ENCODE data around the gene ENPP5. TPM values are rescaled to one million over a fixed set of nuclear protein-coding genes. Genes with fewer than 3 reads are reported as not detected.
A peak's percentile ranks its signal among the peaks of the same experiment; 100 is the strongest.

ENPP5 gene
- 1 to 10 TPM; 2.7 to 9.4 TPM for total RNA-seq

DNA sequence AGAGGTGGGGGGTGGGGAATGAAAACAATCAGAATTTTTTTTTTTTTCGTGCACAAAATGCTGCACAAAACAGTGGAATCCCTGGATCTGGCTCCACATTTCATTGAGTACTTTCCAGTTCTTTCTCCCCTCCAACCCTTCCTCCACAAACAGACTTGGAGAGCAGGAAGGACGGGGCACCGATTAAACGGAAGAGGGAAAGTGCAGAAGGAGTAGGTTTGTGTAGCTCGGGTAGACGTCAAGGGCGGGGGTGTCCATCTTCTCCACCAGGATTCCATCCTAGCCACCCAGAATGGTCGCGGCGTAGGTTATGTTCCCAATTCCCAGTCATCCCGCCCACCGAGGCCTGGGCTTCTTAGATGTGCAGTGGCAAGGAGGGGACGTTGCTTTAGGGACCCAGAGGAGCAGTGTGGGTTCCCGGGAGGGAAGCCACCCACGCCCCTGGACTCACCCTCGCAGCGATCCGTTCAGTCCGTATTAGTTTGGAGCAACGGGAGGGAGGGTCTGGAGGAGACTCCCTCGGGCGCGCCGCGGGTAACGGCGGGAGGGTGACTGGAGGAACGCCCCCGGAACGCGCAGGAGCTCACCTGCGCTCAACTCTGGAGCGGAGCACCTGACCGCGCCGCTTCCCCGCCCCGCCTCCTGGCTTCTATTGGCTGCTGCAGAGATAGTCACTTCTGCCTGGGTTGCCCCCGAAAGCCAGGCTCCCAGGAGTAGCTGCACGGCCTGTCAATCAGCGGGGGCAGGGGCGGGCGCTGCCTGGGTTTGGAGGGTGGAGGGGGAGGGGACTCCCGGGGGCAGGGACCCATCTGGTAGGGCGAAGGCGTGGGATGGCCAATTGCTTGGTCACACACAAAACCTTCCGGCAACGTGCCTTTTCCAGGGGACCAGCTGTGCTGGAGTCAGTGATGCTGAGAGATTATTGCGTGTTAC lies at the start of gene ENPP5:
ENPP5 (minus strand) TSS at position 624 of the 933 bp plus-strand sequence. CDS start 2,718 bp downstream, outside the sequence.
- no peak within 1 kb of the TSS for H3K27ac ChIP-seq
- ATAC-seq (ENCODE audit: insufficient number of reproducible peaks, low FRiP score, low read depth), result no peak
- DNase-seq (ENCODE audit: low spot score), result peak; percentile 4

GRCh38 chr6:46219661-46220060 lies 48.9 kb upstream of the ENPP5 start:
- Histone ChIP-seq H3K27me3 (replicated peaks; ENCODE audit: insufficient read depth) (no peaks in the 10 kb centered on the region), H3K27ac (peak overlapping the region in 1 of 2 donors; percentile 90), H3K4me1 (ENCODE audit: control insufficient read depth in 1 of 2, low read depth in 2 of 2) (peaks cover 25 to 40% of the 10 kb centered on the region in 2 donors), H3K4me3 (no peak overlapping the region), H3K36me3 (no peaks in the 10 kb centered on the region), H3K9me3 (no peaks in the 10 kb centered on the region)
- TF ChIP-seq CTCF (IDR thresholded peaks at IDR 0.05), result no peak
- no peak for DNase-seq (ENCODE audit: low spot score)
- no peak for ATAC-seq (ENCODE audit: insufficient number of reproducible peaks, low FRiP score, low read depth)

More for the DNA sequence above, at the start of gene ENPP5:
- Histone ChIP-seq H3K4me1 (ENCODE audit: control insufficient read depth in 1 of 2, low read depth in 2 of 2) (peaks cover 0 to 12% of the 10 kb centered on the region in 2 donors), H3K27me3 (replicated peaks; ENCODE audit: insufficient read depth) (no peaks in the 10 kb centered on the region), H3K9me3 (no peaks in the 10 kb centered on the region), H3K36me3 (no peaks in the 10 kb centered on the region), H3K4me3 (peak within 1 kb of the TSS; percentile 90)
- no peak for TF ChIP-seq CTCF (IDR thresholded peaks at IDR 0.05)

GRCh38 chr6:46218457-46218856 lies 47.7 kb upstream of the ENPP5 start:
- peaks cover 25 to 40% of the 10 kb centered on the region in 2 donors for H3K4me1 ChIP-seq (ENCODE audit: control insufficient read depth in 1 of 2, low read depth in 2 of 2)
- H3K27ac ChIP-seq, result peak overlapping the region; percentile 88 to 90
- ATAC-seq (ENCODE audit: insufficient number of reproducible peaks, low FRiP score, low read depth) (no peak), DNase-seq (ENCODE audit: low spot score) (no peak)
- no peaks in the 10 kb centered on the region for H3K9me3 ChIP-seq
- no peaks in the 10 kb centered on the region for H3K27me3 ChIP-seq (replicated peaks; ENCODE audit: insufficient read depth)
- H3K4me3 ChIP-seq, result no peak overlapping the region
- TF ChIP-seq CTCF (IDR thresholded peaks at IDR 0.05), result no peak
- no peaks in the 10 kb centered on the region for H3K36me3 ChIP-seq

DNA sequence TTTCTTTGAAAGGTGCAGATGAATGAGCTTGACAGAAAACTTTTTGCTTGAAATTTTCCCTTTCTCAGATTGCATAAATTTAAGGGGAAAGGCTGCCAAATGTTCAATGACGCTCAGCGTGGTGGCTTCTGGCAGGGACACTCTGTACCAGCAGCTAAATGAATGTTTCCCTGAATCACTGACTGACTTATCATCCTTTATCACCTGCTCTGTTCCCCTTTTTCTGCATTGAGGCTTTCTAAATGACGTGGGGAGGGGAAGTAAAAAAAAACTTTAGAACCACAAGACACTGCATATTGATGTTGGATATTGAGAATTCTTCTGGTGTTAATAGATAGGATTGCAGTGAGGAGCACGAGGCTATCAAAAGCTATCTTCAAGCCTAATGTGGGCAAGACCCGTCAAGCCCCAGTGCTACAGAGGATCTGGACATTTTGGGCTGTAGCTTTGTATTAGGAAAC lies 46.9 kb upstream of the ENPP5 start:
- Histone ChIP-seq H3K9me3 (no peaks in the 10 kb centered on the region), H3K4me3 (no peak overlapping the region), H3K27ac (peak overlapping the region; percentile 88 to 90), H3K4me1 (ENCODE audit: control insufficient read depth in 1 of 2, low read depth in 2 of 2) (peaks cover 25 to 40% of the 10 kb centered on the region in 2 donors), H3K27me3 (replicated peaks; ENCODE audit: insufficient read depth) (no peaks in the 10 kb centered on the region), H3K36me3 (no peaks in the 10 kb centered on the region)
- peak; percentile 77 for ATAC-seq (ENCODE audit: insufficient number of reproducible peaks, low FRiP score, low read depth)
- DNase-seq (ENCODE audit: low spot score), result no peak
- TF ChIP-seq CTCF (IDR thresholded peaks at IDR 0.05), result no peak

DNA sequence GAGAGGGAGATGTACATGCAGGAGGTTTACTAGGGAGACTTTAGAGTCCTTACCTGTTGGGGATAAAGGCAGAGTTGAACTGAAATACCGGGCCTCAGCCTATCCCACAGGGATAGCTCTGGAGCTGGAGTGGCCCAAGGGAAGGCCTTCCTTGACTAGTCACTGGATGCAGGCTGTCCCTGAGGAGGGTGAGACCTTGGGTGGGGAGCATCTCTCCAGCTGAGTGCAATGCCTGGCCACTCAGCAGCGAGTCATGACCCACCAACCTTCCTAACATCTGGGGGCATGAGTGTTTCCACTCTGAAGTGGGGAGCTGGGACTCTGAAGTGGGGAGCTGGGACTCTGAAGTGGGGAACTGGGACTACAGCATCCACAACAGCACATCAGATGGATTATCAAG lies 46.1 kb upstream of the ENPP5 start:
- H3K4me3 ChIP-seq, result no peak overlapping the region
- ATAC-seq (ENCODE audit: insufficient number of reproducible peaks, low FRiP score, low read depth) (no peak), DNase-seq (ENCODE audit: low spot score) (no peak)
- TF ChIP-seq CTCF (IDR thresholded peaks at IDR 0.05), result no peak
- H3K36me3 ChIP-seq, result no peaks in the 10 kb centered on the region
- no peaks in the 10 kb centered on the region for H3K27me3 ChIP-seq (replicated peaks; ENCODE audit: insufficient read depth)
- peak overlapping the region; percentile 88 to 90 for H3K27ac ChIP-seq
- no peaks in the 10 kb centered on the region for H3K9me3 ChIP-seq
- peaks cover 25 to 40% of the 10 kb centered on the region in 2 donors for H3K4me1 ChIP-seq (ENCODE audit: control insufficient read depth in 1 of 2, low read depth in 2 of 2)

All from thoracic aorta (tissue), 2 donors.